IMR-90 (cell line): ENCODE results near the gene TOR1A.

Experiments
- MXI1 ChIP-seq: IDR thresholded peaks from 2 replicates; pipeline ENCODE4 v1.6.1; 2012; ENCODE audit warnings: low read depth, mild to moderate bottlenecking, low read length, moderate library complexity, borderline replicate concordance
- POLR2A ChIP-seq: IDR thresholded peaks from 2 replicates; pipeline ENCODE4 v1.6.1; 2012; ENCODE audit warnings: mild to moderate bottlenecking, low read depth, low read length
- TF ChIP-seq, protein P1 (sequence below): conservative IDR thresholded peaks from 2 replicates; pipeline ENCODE4 v1.5.1; 2012; ENCODE audit warnings: mild to moderate bottlenecking, low read depth, low read length, improper control_type of control experiment

DNA sequence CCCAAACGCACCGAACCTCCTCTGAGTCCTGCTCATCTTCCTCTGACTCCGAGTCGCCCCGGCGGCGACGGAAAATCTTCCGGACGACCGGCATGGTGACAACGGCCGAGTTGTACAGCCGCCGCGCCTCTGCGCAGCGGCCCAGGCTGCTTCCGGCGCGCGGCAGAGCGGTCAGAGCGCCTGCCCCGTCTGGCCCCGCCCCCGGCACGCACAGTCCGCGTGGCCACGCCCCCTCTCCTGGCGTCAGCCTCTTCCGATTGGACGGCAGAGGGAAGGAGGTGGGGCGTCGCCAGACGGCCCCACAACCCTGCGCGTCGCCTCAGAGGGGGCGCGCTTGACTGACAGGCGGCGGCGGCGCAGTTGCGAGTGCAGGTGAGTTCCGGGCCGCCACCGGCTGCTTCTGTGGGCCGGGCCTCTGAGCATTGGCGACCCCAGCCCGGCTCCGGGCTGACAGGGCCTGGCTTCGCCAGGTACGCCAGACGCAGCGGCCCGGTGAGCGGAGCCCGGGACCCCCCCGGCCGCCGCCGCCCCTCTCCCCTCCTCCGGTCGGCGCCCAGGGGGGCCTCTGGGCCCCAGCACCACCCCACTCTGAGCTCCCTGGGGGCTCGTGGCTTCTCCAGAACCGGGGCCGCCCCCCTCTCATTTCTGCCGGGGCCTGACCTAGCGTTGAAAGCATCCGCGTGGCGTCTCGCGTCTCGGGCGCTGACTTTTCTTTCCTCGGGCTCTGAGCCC, 11.4 kb upstream of the TOR1A start, which contains the start of the genes C9orf78 and USP20:
- TF ChIP-seq MXI1 (peak; percentile 96), POLR2A (peak; percentile 95)
- TF ChIP-seq, protein P1, sequence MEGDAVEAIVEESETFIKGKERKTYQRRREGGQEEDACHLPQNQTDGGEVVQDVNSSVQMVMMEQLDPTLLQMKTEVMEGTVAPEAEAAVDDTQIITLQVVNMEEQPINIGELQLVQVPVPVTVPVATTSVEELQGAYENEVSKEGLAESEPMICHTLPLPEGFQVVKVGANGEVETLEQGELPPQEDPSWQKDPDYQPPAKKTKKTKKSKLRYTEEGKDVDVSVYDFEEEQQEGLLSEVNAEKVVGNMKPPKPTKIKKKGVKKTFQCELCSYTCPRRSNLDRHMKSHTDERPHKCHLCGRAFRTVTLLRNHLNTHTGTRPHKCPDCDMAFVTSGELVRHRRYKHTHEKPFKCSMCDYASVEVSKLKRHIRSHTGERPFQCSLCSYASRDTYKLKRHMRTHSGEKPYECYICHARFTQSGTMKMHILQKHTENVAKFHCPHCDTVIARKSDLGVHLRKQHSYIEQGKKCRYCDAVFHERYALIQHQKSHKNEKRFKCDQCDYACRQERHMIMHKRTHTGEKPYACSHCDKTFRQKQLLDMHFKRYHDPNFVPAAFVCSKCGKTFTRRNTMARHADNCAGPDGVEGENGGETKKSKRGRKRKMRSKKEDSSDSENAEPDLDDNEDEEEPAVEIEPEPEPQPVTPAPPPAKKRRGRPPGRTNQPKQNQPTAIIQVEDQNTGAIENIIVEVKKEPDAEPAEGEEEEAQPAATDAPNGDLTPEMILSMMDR, result no peak
